Anterior cingulate cortex (tissue), 58 donors: Measurements from ENCODE around the gene STAMBPL1.
"Not testable (repeated sequence)": the region's sequence is repeated elsewhere in the genome, so short reads cannot be mapped to it uniquely, and the experiment has no call there.

ENCODE experiments used
- DNase-seq, 58 donors: peaks; one replicate each; lab custom pipeline; 2025; lab: John Stamatoyannopoulos, UW

The STAMBPL1 gene

GRCh38 chr10:88853155-88853881, 26.7 kb upstream of the STAMBPL1 start:
- no peak for DNase-seq

DNA sequence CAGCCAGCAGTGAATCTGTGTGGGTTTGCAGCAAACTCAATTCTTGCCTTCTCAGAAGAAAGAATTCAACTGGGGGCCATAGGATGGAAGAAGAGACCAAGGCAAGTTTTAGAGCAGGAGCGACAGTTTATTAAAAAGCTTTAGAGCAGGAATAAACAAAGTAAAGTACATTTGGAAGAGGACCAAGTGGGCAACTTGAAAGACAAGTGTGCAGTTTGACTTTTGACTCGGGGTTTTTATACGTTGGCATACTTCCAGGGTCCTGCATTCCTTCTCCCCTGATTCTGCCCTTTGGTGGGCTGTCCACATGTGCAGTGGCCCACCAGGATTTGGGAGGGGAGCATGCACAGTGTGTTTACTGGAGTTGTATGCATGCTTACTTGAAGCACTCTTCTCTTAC, 25.4 kb upstream of the STAMBPL1 start:
- no peak for DNase-seq

DNA sequence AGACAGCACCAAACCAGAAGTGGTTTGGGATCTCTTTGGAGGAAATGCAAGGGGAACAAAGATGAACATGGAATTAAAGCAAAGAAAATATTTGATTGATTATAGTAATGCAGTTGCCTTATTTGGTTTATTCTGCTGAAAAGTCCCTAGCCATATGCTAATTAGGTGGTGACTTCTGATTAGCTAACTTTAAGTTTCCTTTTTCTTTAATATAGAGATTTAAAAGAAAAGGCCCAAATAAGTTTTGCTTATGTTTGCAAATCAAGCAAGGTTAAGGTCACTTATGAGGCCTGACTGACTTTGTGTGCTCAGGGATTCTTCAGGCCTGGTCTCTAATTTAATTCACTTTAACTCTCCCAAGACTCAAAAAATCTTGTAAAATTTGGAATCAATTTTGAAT, 22.2 kb upstream of the STAMBPL1 start:
- no peak for DNase-seq

GRCh38 chr10:88858491-88858890, 21.6 kb upstream of the STAMBPL1 start:
- no peak for DNase-seq

GRCh38 chr10:88861036-88861435, 19.0 kb upstream of the STAMBPL1 start:
- DNase-seq: no peak

GRCh38 chr10:88865281-88865876, 14.7 kb upstream of the STAMBPL1 start:
- DNase-seq: no peak

DNA sequence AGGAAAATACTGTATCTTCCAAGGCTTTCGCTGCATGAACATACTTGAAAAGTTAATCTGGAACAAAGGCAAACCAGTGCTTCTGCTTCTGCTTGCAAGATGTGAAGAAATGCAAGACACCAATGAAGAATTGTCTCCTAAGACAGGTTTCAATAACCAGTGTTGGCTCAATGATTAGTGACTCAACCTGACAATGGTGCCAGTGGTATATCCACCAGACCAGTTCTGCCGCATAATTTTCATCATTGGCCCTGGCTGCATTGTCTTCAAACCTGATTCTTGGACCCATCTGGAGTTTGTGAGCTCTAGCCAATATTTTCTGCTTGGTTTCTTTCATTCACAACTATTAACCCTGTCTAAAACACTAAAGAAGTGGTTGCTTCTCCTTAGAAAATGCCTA, 13.6 kb upstream of the STAMBPL1 start:
- DNase-seq: no peak

GRCh38 chr10:88870089-88870488, 10.0 kb upstream of the STAMBPL1 start:
- no peak for DNase-seq

- no peak for DNase-seq
Observed at GRCh38 chr10:88873757-88874156, 6.3 kb upstream of the STAMBPL1 start.

DNA sequence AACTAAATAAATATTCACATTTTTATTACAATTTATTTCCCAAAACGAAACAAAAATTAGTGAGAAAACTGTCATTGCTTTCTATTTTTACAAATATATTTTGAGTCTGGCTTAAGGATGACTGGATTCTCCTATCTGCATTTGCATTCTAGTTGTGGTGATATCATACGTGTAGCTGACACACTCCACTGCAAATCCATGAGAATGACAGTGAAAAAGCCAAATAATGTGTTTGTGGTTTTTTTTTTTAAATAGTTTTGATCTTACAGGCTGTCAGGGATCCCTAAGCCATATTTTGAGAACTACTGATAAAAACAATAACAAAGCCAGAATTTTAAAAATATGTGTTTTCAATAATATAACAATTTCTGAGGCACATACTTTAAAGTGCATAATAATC, 5.8 kb upstream of the STAMBPL1 start:
- DNase-seq: no peak

GRCh38 chr10:88875081-88875480, 5.0 kb upstream of the STAMBPL1 start:
- no peak for DNase-seq

- DNase-seq: no peak
Observed at GRCh38 chr10:88877298-88877697, 2.7 kb upstream of the STAMBPL1 start.

DNA sequence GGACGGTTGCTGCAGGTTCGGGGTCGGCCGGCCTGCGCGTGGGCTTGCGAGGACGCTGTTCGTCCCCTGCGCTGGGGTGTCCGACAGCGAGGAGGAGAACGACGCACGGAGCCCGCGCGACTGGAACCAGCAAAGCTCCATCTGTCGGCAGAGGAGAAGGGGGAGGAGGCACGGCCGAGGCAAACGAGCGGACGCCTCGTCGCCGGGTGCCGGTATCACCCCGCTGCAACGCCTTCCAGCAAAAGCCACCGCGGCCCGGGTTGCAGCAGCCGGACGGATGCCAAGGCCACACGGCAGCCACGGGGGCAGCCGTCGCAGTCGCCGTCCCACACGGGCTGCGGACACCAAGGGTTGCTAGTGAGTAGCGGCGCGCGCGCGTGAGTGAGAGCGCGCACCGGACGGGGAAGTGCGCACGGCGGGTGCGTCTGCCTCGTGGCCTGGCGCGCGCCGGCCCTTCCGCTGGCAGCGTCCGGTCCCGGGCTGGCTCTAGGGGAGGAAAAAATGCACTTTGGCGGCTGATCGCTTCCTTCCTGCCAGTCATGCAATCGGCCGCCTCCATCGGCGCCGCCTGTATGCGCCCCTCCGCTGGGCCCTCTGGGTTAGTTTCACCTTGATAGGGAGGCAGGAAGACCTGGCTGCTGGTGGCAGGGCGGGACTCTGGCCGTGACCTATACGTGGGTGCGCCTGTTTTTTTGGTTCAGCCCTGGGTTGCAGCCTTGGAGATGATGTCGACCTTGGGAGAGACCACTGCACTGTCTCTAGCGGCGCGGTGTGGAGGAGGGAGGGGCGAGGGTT, 434 bp downstream of the STAMBPL1 start:
- peak; percentile 27 to 91 (median 76) for DNase-seq

DNA sequence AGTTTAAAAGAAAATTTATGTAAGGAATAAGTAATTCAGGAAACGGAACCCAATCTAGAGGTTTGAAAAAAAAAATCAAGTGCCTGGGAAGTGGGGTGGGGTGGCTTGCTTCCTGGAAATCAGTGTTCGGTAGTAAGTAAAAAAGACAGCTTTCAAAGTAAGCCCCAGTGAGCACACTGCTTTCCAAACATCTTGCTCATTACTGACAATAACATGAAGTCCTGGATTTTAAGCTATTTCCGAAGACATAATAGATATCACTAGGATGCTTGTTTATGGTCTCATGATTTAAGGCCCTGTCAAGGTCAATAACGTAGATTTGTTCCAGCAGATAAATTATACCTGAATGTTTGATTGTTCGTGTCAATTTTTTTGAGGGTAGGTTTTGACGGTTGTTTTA, 1.3 kb downstream of the STAMBPL1 start:
- no peak for DNase-seq

DNA sequence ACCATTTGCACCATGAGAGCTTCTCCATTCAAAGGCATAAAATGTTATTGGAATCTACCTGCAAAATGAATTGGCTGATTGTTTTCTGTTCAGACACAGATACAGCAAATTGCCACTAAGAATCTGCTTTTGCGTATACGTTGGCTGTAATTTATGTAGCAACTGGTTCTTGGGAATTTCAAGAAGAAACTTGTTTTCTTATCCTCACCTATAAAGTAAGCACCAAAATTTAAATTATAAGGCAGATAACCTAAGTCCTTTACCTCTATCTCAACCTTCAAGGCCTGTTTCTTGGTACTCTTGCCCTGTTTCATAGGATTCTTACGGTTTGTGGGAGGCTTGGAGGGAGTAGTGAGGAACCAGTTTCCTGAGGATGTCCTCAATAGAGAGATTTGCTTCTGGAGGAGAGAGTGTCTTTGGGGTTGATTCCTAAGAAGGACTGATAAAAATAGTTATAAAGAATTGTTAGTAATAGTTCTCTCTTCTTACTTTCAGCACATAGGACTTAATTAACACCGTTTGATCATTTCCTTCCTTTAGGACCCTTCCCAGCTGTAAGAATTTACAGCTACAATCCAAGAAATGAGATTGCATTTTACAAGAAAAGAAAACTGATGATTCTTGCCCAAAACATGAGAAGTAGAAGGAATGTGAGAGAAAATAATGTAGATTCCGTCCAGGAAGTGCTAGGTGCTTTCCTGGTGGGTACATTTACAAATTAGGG, 2.0 kb downstream of the STAMBPL1 start:
- no peak for DNase-seq

DNA sequence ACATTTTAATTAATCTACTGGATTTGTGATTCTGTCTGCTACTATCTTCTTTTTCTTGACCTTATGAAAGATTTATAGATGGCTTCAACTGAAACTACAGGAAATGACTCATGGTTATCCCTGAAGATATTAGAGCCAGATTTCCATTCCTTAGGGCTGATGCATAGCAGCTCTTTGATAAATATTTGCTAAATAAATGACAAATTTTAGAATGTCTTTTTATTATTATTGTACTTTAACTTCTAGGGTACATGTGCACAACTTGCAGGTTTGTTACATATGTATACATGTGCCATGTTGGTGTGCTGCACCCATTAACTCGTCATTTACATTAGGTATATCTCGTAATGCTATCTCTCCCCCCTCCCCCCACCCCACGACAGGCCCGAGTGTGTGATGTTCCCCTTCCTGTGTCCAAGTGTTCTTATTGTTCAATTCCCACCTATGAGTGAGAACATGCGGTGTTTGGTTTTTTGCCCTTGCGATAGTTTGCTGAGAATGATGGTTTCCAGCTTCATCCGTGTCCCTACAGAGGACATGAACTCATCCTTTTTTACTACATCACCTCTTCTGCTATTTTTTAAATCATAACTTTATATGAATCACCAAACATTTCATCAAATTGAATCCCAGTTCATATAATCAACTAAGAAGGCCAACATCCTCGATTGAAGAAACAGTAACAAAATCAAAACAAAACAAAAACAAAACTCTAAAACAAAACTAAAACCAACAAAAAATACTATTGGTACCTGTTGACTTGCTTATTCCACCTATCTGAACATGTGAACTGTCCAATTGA, 2.8 kb downstream of the STAMBPL1 start:
- not testable (repeated sequence) for DNase-seq

DNA sequence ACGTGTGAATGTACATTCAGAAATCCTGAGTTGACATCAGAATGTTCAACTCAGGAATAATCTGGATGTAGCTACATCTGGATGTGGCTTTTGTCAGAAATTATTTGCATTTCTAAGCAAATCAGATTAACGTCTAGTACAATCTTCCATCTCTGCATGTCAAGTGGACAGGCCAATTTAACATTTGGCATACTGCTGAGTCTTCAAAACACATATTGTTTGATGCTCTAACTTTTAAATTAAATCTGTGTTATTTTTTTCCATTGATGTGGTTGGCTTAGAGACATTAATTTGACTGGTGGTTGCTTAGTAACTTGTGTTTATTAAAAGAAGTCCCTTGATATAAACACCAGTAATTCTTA, 3.4 kb downstream of the STAMBPL1 start:
- DNase-seq: no peak

DNA sequence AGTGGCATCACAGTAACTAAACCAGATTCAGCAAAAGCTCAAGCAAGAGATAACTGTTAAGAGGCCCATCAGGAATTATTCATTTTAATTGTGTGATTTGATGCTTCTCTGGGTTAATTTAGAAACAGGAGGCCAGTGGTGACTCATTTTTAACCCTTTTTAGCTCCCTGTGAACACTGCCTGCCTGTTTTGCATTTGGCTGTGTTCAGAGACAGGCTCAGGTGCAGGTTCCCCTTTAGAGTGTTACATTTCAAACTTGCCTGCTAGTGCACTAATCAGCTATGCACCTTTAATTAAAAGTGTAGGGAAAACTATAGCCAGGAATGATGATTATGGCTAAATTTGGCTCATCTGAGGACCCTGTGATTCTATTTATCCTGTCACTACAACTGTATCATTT, 6.5 kb downstream of the STAMBPL1 start:
- no peak for DNase-seq

GRCh38 chr10:88888810-88889445, 8.9 kb downstream of the STAMBPL1 start:
- no peak for DNase-seq
